GM21576 (cell line): ENCODE measurements around the gene MALL.
"Not testable (repeated sequence)": the region's sequence is repeated elsewhere in the genome, so short reads cannot be mapped to it uniquely, and the experiment has no call there.

ENCODE experiments used
- ATAC-seq: cut with Tn5 transposase; IDR thresholded peaks from one replicate; pipeline ENCODE4 v1.9.1; 2021; ENCODE audit warnings: mild to moderate bottlenecking, moderate library complexity; ENCODE audit not compliant: unreplicated experiment

The MALL gene

GRCh38 chr2:110099471-110100225 lies 16.0 kb downstream of the MALL start:
- ATAC-seq, result no peak

- ATAC-seq, result no peak
Observed at GRCh38 chr2:110099038-110099425, 16.6 kb downstream of the MALL start.

DNA sequence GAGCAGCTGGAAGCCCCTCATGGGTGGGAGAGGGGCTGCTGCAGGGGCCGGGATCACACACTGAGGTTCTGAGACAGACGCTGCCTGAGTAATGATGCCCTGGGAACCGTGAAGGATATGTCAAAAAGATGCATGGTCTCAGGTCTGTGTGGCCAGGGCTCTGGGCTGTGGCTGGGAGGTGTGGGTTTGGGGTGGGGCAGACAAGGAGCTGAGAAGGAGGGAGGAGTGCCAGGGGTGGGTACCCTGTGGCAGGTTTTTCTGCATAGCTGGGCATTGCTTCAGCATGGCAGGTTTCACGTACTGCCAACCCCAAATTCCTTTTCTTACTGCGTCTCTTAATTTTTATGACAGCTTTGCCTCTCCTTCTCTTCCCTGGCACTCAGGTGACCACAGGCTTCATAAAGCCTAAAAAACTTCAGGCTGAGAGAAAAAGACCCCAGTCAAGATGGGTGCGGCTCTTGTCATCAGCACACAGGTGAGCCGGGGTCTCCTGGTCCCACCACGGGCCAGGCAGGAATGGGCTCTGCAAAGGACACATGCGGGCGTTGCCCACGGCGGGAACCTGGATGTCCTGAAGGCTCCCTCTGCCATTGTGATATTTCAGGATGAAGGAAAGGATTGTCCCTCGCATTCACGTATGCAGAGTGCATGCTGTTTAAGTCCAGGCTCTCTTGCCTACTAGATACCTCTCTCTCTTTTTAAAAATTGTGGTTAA lies 18.0 kb downstream of the MALL start:
- ATAC-seq, result no peak

GRCh38 chr2:110095994-110096633 lies 19.5 kb downstream of the MALL start:
- ATAC-seq, result no peak

- ATAC-seq, result not testable (repeated sequence)
Observed at GRCh38 chr2:110094884-110095534, 20.6 kb downstream of the MALL start.

DNA sequence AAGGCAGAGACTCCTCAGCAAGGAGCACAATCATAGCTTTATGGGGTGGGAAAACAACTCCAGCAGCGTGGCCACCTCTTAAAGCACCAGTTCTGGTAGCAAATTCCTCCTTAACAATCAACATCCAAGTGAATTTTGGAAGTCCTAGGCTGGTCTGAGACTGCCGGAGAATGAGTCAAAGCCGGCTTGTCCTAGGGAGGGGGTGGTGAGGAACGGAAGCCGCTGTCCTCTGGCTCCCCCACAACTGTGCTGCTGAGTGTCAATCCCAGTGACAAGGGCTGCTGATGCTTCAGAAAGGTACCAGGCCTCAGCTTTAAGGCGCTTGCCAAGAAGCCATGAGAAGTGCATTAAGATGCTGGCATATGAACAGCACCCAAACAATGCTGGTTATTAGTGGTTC lies 21.7 kb downstream of the MALL start:
- ATAC-seq, result not testable (repeated sequence)

- not testable (repeated sequence) for ATAC-seq
Observed at GRCh38 chr2:110090164-110090563, 25.5 kb downstream of the MALL start.

- ATAC-seq, result not testable (repeated sequence)
Observed at GRCh38 chr2:110083757-110084156, 31.9 kb downstream of the MALL start.

- not testable (repeated sequence) for ATAC-seq
Observed at GRCh38 chr2:110083162-110083561, 32.5 kb downstream of the MALL start.

- ATAC-seq, result not testable (repeated sequence)
Observed at GRCh38 chr2:110078104-110078503, 37.5 kb downstream of the MALL start.

GRCh38 chr2:110075896-110076295 lies 39.7 kb downstream of the MALL start:
- not testable (repeated sequence) for ATAC-seq

GRCh38 chr2:110069869-110070268 lies 45.8 kb downstream of the MALL start:
- ATAC-seq, result not testable (repeated sequence)

- ATAC-seq, result not testable (repeated sequence)
Observed at GRCh38 chr2:110068153-110068552, 47.5 kb downstream of the MALL start.

GRCh38 chr2:110062332-110062731 lies 53.3 kb downstream of the MALL start:
- not testable (repeated sequence) for ATAC-seq

DNA sequence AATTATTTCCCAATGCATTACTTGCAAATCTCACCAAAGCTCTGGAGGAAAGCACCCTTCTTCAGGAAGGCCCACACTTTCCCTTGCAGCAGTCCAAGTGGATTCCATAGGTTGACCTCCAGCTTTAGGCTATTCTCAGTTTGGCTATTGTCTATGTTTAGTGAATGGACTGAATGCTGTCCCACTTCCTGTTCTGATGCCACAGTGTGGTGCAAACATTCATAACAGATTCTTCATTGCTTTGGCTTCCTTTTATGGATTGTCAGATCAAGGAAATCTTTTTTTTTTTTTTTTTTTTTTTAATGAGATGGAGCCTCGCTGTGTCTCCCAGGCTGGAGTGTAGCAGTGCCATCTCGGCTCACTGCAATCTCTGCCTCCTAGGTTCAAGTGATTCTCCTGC lies 55.1 kb downstream of the MALL start:
- not testable (repeated sequence) for ATAC-seq

- ATAC-seq, result not testable (repeated sequence)
Observed at GRCh38 chr2:110059694-110060358, 55.8 kb downstream of the MALL start.

DNA sequence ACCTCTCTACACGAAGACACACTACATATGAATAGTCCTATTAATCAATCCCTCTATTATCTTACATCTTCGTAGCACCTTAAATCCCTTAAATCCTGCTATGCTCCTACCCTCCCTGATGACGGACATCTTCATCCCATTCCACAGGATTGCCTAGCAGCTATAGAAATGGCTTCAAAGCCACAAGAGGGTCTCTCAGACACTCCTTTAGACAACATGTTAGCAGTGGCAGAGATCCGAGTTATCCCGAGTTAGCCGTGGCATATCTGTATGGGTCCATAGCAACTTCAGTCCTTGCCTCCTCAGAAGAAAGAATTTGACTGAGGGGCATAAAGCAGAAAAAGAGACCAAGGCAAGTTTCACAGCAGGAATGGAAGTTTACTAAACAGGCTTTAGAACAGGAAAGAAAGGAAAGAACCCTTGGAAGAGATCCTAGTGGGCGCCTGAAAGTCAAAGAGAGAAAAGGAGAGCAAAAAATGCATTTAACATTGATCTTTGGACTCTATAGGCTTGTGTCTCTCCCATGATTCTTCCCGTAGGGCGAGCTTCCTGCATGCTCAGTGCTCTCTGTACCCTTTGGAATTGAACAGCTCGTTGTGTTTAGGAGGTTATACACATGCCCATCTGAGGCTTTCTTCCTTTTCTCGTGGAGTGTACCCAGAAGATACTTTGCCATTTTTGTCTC lies 56.5 kb downstream of the MALL start:
- ATAC-seq, result not testable (repeated sequence)

DNA sequence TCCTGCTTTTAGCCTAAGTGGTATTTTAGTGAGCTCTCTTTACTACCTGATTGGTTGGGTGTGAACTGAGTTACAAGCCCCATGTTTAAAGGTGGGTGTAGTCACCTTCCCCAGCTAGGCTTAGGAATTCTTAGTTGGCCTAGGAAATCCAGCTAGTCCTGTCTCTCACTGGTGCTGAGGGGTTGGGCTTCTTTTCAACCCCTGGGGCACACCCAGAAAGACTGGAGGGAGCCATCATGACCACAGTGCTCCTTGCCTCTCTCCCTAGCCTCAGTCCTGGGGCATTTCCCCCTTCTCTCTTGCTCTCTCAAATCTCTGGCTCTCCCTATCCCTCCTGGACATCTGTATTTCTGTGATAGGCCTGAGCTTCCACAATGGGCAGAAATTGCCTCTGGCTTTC lies 57.6 kb downstream of the MALL start:
- not testable (repeated sequence) for ATAC-seq

GRCh38 chr2:110055819-110056408 lies 59.7 kb downstream of the MALL start:
- ATAC-seq, result not testable (repeated sequence)
